ENCODE data around the gene DRP2.
"Not testable (repeated sequence)": the region's sequence is repeated elsewhere in the genome, so short reads cannot be mapped to it uniquely, and the experiment has no call there.

DRP2 gene

DNA sequence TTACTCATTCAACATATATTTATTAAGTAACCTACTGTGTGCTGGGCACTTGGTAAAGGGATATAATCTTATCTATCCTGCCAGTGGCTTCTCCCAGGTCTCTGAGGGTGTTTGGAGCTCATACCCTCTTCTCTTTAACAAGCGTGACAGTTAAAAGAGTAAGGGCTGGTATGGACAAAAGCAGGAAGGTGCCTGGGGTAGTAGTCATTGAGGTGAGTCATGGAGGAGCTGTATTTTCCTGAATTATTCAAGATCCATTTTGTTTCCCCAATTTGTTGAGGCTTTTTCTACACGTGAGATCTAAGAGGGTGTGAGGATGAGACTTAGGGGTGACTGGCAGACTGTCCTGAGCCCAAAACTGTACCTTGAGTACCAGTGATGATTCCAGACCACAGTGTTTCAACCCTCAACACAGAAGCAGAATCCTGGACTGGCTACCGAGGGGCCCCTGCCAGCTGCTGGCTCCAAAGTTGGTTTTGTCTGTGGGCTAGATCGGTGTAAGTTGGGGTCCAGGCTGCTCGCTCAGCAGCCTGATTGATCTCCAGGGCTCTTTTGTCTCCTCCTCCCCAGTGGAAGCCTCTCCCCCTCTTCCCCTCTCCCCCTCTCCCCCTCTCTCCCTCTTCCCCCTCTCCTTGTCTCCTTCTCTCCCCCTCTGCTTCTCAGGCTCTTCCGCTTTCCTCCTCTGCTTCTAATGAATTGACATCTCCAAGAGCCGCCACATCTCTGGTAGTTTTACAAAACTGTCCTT lies at the start of gene DRP2:
DRP2 (plus strand) TSS at position 671 of the 748 bp plus-strand sequence. CDS start 11,862 bp downstream, outside the sequence.
- H3K4me3 ChIP-seq (ENCODE audit: low read length) = peak within 1 kb of the TSS; percentile 22
- DNase-seq (ENCODE audit: low read depth) = no peak
- TF ChIP-seq, protein P1, sequence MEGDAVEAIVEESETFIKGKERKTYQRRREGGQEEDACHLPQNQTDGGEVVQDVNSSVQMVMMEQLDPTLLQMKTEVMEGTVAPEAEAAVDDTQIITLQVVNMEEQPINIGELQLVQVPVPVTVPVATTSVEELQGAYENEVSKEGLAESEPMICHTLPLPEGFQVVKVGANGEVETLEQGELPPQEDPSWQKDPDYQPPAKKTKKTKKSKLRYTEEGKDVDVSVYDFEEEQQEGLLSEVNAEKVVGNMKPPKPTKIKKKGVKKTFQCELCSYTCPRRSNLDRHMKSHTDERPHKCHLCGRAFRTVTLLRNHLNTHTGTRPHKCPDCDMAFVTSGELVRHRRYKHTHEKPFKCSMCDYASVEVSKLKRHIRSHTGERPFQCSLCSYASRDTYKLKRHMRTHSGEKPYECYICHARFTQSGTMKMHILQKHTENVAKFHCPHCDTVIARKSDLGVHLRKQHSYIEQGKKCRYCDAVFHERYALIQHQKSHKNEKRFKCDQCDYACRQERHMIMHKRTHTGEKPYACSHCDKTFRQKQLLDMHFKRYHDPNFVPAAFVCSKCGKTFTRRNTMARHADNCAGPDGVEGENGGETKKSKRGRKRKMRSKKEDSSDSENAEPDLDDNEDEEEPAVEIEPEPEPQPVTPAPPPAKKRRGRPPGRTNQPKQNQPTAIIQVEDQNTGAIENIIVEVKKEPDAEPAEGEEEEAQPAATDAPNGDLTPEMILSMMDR (conservative IDR thresholded peaks at IDR 0.05; ENCODE audit: low read length) = no peak

GRCh38 chrX:101171883-101172400 lies 47.6 kb upstream of the DRP2 start:
- no peak for DNase-seq (ENCODE audit: low read depth)
- TF ChIP-seq, protein P1 (conservative IDR thresholded peaks at IDR 0.05; ENCODE audit: low read length) = no peak
- no peak overlapping the region for H3K4me3 ChIP-seq (ENCODE audit: low read length)

- TF ChIP-seq, protein P1 (conservative IDR thresholded peaks at IDR 0.05; ENCODE audit: low read length) = no peak
- DNase-seq (ENCODE audit: low read depth) = no peak
- no peak overlapping the region for H3K4me3 ChIP-seq (ENCODE audit: low read length)
These were observed 43.1 kb upstream of the DRP2 start for GRCh38 chrX:101176439-101176838.

DNA sequence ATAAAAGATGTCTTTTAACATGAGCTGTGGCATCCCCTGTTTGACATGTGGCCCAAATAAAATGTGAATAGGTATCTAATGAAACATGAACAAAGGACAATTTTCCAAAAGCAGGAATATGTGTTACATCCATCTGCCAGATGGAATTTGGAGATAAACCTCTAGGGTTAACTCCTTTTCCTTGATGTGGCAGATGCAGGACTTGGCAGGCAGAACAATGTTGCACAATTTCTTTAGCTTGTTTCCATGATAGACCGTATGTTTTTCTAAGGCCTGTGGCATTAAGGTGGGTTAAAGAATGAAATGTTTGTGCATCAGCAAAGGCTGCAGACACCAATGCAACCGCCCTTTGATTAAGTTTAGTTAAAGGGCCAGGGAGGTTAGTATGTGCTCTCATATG lies 34.7 kb upstream of the DRP2 start:
- DNase-seq (ENCODE audit: low read depth) = peak; percentile 37

GRCh38 chrX:101187961-101188360 lies 31.6 kb upstream of the DRP2 start:
- DNase-seq (ENCODE audit: low read depth); H3K4me3 ChIP-seq (ENCODE audit: low read length): not testable (repeated sequence)

More for the DNA sequence above, 34.7 kb upstream of the DRP2 start:
- not testable (repeated sequence) for H3K4me3 ChIP-seq (ENCODE audit: low read length)

DNA sequence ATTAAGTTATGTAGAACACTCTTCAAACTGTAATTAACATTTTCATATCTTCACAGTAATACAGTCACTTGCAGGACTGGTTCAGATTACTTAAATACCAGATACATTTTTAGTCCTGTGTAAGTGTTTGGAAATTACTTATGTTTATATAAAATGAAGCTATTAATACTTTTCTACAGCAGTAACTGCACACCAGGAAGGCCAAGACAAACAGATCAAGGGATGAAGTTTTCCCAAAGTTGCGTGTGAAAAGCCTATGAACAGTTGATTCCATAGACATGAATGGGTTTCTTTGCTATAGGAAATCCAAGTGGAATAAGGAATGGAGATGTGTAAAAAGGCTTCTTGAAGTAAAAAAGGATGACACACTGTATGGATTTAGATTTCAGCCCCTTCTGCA lies 28.9 kb upstream of the DRP2 start:
- DNase-seq (ENCODE audit: low read depth) = peak; percentile 26
- H3K4me3 ChIP-seq (ENCODE audit: low read length) = no peak overlapping the region
- TF ChIP-seq, protein P1 (conservative IDR thresholded peaks at IDR 0.05; ENCODE audit: low read length) = no peak

GRCh38 chrX:101191217-101191750 lies 28.3 kb upstream of the DRP2 start:
- no peak for DNase-seq (ENCODE audit: low read depth)
- H3K4me3 ChIP-seq (ENCODE audit: low read length) = no peak overlapping the region
- TF ChIP-seq, protein P1 (conservative IDR thresholded peaks at IDR 0.05; ENCODE audit: low read length) = no peak

All from AG10803 (cell line).